Activated effector memory CD4-positive, alpha-beta T cell treated with Interleukin-2 at 50 U/mL for 16 hours (primary cell): Measurements from ENCODE around the gene GARRE1.
"Not testable (repeated sequence)": the region's sequence is repeated elsewhere in the genome, so short reads cannot be mapped to it uniquely, and the experiment has no call there.

Experiments used
- DNase-seq: peaks from one replicate; pipeline ENCODE4 v3.0.0-alpha.2; 2020

The GARRE1 gene

GRCh38 chr19:34231439-34231838, 22.9 kb upstream of the GARRE1 start:
- no peak for DNase-seq

- DNase-seq = no peak
These were observed 21.5 kb upstream of the GARRE1 start for GRCh38 chr19:34232566-34233481.

GRCh38 chr19:34235425-34235940, 18.9 kb upstream of the GARRE1 start:
- no peak for DNase-seq

- no peak for DNase-seq
These were observed 18.0 kb upstream of the GARRE1 start for GRCh38 chr19:34236035-34236987.

- no peak for DNase-seq
These were observed 17.1 kb upstream of the GARRE1 start for GRCh38 chr19:34237283-34237682.

- DNase-seq = no peak
These were observed 16.4 kb upstream of the GARRE1 start for GRCh38 chr19:34237939-34238338.

GRCh38 chr19:34241513-34242337, 12.6 kb upstream of the GARRE1 start:
- no peak for DNase-seq

GRCh38 chr19:34243138-34243875, 11.0 kb upstream of the GARRE1 start:
- not testable (repeated sequence) for DNase-seq

- no peak for DNase-seq
These were observed 10.3 kb upstream of the GARRE1 start for GRCh38 chr19:34243876-34244578.

GRCh38 chr19:34244611-34245299, 9.6 kb upstream of the GARRE1 start:
- no peak for DNase-seq

GRCh38 chr19:34246340-34246739, 8.0 kb upstream of the GARRE1 start:
- no peak for DNase-seq

- DNase-seq = no peak
These were observed 5.4 kb upstream of the GARRE1 start for GRCh38 chr19:34248941-34249340.

- DNase-seq = not testable (repeated sequence)
These were observed 1.2 kb upstream of the GARRE1 start for GRCh38 chr19:34253167-34253566.

GRCh38 chr19:34253681-34254045, 691 bp upstream of the GARRE1 start:
- not testable (repeated sequence) for DNase-seq

- DNase-seq = peak; percentile 13
These were observed 511 bp downstream of the GARRE1 start for GRCh38 chr19:34254698-34255432.

GRCh38 chr19:34255546-34255945, 1.2 kb downstream of the GARRE1 start:
- no peak for DNase-seq

- DNase-seq = no peak
These were observed 2.6 kb downstream of the GARRE1 start for GRCh38 chr19:34256835-34257558.

- no peak for DNase-seq
These were observed 3.2 kb downstream of the GARRE1 start for GRCh38 chr19:34257559-34257924.
